ENCODE data around the gene PCOLCE2. TPM values are rescaled to one million over a fixed set of nuclear protein-coding genes. Genes with fewer than 3 reads are reported as not detected.
A peak's percentile ranks its signal among the peaks of the same experiment; 100 is the strongest.

Gene PCOLCE2
- total and polyA plus RNA-seq, 2 donors (not counting 3 experiments of a cell fraction or from before 2014, with no cell fraction given): not detected

DNA sequence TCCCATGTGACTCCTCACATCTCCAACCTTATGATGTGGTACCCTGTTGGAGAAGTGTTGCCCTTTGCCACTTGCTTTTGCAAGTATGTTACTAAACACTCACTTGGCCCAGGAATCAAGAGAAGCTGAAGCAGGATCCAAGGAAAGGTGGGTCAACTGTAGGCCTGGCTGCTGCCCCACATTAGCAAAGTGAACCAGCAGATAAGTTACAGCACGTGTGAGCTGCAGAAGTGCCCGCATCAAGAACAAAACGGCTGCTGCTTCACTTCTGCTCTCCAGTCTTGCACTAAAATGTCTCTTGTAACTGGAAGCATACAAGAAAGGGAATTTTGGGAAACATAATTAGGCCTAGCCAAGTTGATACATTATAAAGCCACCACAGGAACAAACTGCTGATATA lies 79.6 kb downstream of the PCOLCE2 start:
- TF ChIP-seq FOS (IDR thresholded peaks at IDR 0.05; ENCODE audit: borderline replicate concordance, insufficient read depth, low read length): no peak
- TF ChIP-seq MYC (IDR thresholded peaks at IDR 0.05; ENCODE audit: low read depth, low read length): no peak
- no peak for TF ChIP-seq EZH2 (IDR thresholded peaks at IDR 0.05; ENCODE audit: borderline replicate concordance, low read depth, low read length, severe bottlenecking)
- TF ChIP-seq GATA2 (IDR thresholded peaks at IDR 0.05; ENCODE audit: insufficient read depth, insufficient read length, low read depth, low read length): no peak
- H3K9me3 ChIP-seq (replicated peaks; ENCODE audit: control insufficient read depth, insufficient read depth, low read length): no peaks in the 10 kb centered on the region
- ChIA-PET CTCF (interaction anchor here (0.8 to 1.8 kb wide), 3 partner anchors 18 to 34 kb away, joined by 3 to 6 read pairs (median 4); no protein-coding TSS in a partner anchor), POLR2A (interaction anchor here (1.8 kb wide), 1 partner anchor 192 kb away, joined by 4 read pairs; the partner anchor contains the start of gene U2SURP)
- no peaks in the 10 kb centered on the region for H3K9me1 ChIP-seq (replicated peaks; ENCODE audit: control insufficient read depth, extremely low read depth, insufficient read depth, low read length)
- H3K27ac ChIP-seq (ENCODE audit: insufficient read depth, low read depth, low read length): no peak overlapping the region
- H3K79me2 ChIP-seq (ENCODE audit: control insufficient read depth, insufficient read depth, low read length): no peaks in the 10 kb centered on the region
- FAIRE-seq: no peak
- H3K4me1 ChIP-seq (ENCODE audit: control insufficient read depth, extremely low read depth, insufficient read depth, low read length): peaks cover 3% of the 10 kb centered on the region
- no peak for DNase-seq (ENCODE audit: low read depth, low spot score)
- no peak overlapping the region for H3K9ac ChIP-seq (replicated peaks; ENCODE audit: extremely low read depth, insufficient read depth, low read length)
- no peaks in the 10 kb centered on the region for H4K20me1 ChIP-seq (replicated peaks; ENCODE audit: control insufficient read depth, extremely low read depth, insufficient read depth, low read length)
- H3K4me2 ChIP-seq (ENCODE audit: insufficient read depth, low read length): no peak overlapping the region
- H3K27me3 ChIP-seq (ENCODE audit: control insufficient read depth in 2 of 2, insufficient read depth in 2 of 2, low read length in 2 of 2): peaks cover 0 to 2% of the 10 kb centered on the region in 2 experiments
- no TSS peak for BruUV-seq (replicated peaks)
- no peak overlapping the region for H3K4me3 ChIP-seq (replicated peaks in 1 of 3; ENCODE audit: insufficient read depth in 1 of 3, low read depth in 1 of 3, low read length in 3 of 3)
- intact Hi-C loops (cut with micrococcal nuclease) (no loop called here), dilution Hi-C loops (cut with MboI; ENCODE audit: extremely low pct_ligation_motif_present, low sequenced_read_pairs) (no loop called here)
- H3K36me3 ChIP-seq (ENCODE audit: control insufficient read depth in 2 of 2, extremely low read depth in 1 of 2, insufficient read depth in 2 of 2, low read length in 2 of 2): no peaks in the 10 kb centered on the region
- no peak overlapping the region for H2AFZ ChIP-seq (ENCODE audit: low read depth, low read length)

DNA sequence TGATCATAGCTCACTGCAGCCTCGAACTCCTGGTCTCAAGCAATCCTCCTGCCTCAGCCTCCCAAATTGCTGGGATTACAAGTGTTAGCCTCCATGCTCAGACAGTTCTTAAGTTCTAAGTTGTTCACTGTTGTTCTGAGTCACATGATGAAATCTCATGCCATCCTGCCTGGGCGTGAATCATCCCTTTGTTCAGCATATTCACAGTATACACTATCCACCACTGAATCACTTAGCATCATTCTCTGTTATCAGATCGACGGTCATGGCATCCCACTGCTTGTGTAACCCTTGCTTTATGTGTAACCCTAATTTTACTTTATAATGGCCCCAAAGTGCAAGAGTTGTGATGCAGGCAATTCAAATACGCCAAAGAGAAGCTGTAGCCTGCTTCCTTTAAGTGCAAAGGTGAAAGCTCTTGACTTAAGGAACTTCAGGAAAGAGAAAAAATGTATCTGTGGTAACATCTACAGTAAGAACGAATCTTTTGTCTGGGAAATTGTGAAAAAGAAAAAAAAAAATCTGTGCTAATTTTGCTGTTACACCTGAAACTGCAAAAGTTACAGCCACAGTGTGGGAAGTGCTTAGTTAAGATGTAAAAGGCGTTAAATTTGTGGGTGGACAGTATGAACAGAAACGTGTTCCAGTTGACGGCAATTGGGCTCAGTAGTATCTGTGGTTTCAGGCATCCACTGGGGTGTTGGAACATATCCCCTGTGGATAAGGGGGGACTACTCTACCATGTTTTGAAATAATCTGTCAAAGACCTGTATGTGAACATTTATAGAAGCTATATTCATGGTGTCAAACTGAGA lies 80.6 kb downstream of the PCOLCE2 start:
- CTCF ChIA-PET: interaction anchor here (1.1 to 1.8 kb wide), 2 partner anchors 17 to 20 kb away, joined by 4 to 6 read pairs; no protein-coding TSS in a partner anchor
- intact Hi-C loops (cut with micrococcal nuclease) (no loop called here), dilution Hi-C loops (cut with MboI; ENCODE audit: extremely low pct_ligation_motif_present, low sequenced_read_pairs) (no loop called here)
- H3K9me3 ChIP-seq (replicated peaks; ENCODE audit: control insufficient read depth, insufficient read depth, low read length): no peaks in the 10 kb centered on the region
- H3K27me3 ChIP-seq (ENCODE audit: control insufficient read depth in 2 of 2, insufficient read depth in 2 of 2, low read length in 2 of 2): peaks cover 0 to 2% of the 10 kb centered on the region in 2 experiments
- no peak overlapping the region for H2AFZ ChIP-seq (ENCODE audit: low read depth, low read length)
- peaks cover 3% of the 10 kb centered on the region for H3K4me1 ChIP-seq (ENCODE audit: control insufficient read depth, extremely low read depth, insufficient read depth, low read length)
- H3K9me1 ChIP-seq (replicated peaks; ENCODE audit: control insufficient read depth, extremely low read depth, insufficient read depth, low read length): no peaks in the 10 kb centered on the region
- no peak overlapping the region for H3K9ac ChIP-seq (replicated peaks; ENCODE audit: extremely low read depth, insufficient read depth, low read length)
- POLR2A ChIA-PET: interaction anchor here (1.8 kb wide), 1 partner anchor 193 kb away, joined by 4 read pairs; the partner anchor contains the start of gene U2SURP
- H3K4me2 ChIP-seq (ENCODE audit: insufficient read depth, low read length): no peak overlapping the region
- FAIRE-seq: peak; percentile 77
- no peaks in the 10 kb centered on the region for H4K20me1 ChIP-seq (replicated peaks; ENCODE audit: control insufficient read depth, extremely low read depth, insufficient read depth, low read length)
- H3K36me3 ChIP-seq (ENCODE audit: control insufficient read depth in 2 of 2, extremely low read depth in 1 of 2, insufficient read depth in 2 of 2, low read length in 2 of 2): no peaks in the 10 kb centered on the region
- no peaks in the 10 kb centered on the region for H3K79me2 ChIP-seq (ENCODE audit: control insufficient read depth, insufficient read depth, low read length)
- H3K27ac ChIP-seq (ENCODE audit: insufficient read depth, low read depth, low read length): no peak overlapping the region
- peak; percentile 59 for DNase-seq (ENCODE audit: low read depth, low spot score)
- H3K4me3 ChIP-seq (replicated peaks in 1 of 3; ENCODE audit: insufficient read depth in 1 of 3, low read depth in 1 of 3, low read length in 3 of 3): no peak overlapping the region
- TF ChIP-seq MYC (IDR thresholded peaks at IDR 0.05; ENCODE audit: low read depth, low read length) (no peak), POLR2AphosphoS5 (IDR thresholded peaks at IDR 0.05; ENCODE audit: insufficient read depth, low read depth, low read length) (no peak), FOS (IDR thresholded peaks at IDR 0.05; ENCODE audit: borderline replicate concordance, insufficient read depth, low read length) (peak; percentile 73), MAX (IDR thresholded peaks at IDR 0.05; ENCODE audit: insufficient read depth, insufficient read length) (no peak), JUN (IDR thresholded peaks at IDR 0.05; ENCODE audit: borderline replicate concordance, insufficient read depth, insufficient read length, low read depth) (peak; percentile 45), EZH2 (IDR thresholded peaks at IDR 0.05; ENCODE audit: borderline replicate concordance, low read depth, low read length, severe bottlenecking) (no peak), GATA2 (IDR thresholded peaks at IDR 0.05; ENCODE audit: insufficient read depth, insufficient read length, low read depth, low read length) (peak; percentile 89), POLR2A (IDR thresholded peaks at IDR 0.05; ENCODE audit: low read depth, low read length) (no peak)
- TF ChIP-seq, protein P1, sequence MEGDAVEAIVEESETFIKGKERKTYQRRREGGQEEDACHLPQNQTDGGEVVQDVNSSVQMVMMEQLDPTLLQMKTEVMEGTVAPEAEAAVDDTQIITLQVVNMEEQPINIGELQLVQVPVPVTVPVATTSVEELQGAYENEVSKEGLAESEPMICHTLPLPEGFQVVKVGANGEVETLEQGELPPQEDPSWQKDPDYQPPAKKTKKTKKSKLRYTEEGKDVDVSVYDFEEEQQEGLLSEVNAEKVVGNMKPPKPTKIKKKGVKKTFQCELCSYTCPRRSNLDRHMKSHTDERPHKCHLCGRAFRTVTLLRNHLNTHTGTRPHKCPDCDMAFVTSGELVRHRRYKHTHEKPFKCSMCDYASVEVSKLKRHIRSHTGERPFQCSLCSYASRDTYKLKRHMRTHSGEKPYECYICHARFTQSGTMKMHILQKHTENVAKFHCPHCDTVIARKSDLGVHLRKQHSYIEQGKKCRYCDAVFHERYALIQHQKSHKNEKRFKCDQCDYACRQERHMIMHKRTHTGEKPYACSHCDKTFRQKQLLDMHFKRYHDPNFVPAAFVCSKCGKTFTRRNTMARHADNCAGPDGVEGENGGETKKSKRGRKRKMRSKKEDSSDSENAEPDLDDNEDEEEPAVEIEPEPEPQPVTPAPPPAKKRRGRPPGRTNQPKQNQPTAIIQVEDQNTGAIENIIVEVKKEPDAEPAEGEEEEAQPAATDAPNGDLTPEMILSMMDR (IDR thresholded peaks at IDR 0.05; ENCODE audit: extremely low read depth in 1 of 2, insufficient read depth in 1 of 2, low read depth in 1 of 2, low read length in 2 of 2): no peak
- no TSS peak for BruUV-seq (replicated peaks)

Data from endothelial cell of umbilical vein (primary cell).